Measurements from ENCODE around the gene JUP. TPM values are rescaled to one million over a fixed set of nuclear protein-coding genes. Genes with fewer than 3 reads are reported as not detected.
A peak's percentile ranks its signal among the peaks of the same experiment; 100 is the strongest.

JUP gene
- total and polyA plus RNA-seq, 2 of the 4 experiments (the other 2 are of a cell fraction): 12.9 to 27.3 TPM

GRCh38 chr17:41835800-41836549, 49.5 kb upstream of the JUP start, which contains the start of gene NT5C3B:
TSS of gene NT5C3B (minus strand) at chr17:41836232. CDS start at chr17:41836193, 39 bp downstream.
- CTCF ChIA-PET: no interaction called here
- peak within 1 kb of the TSS; percentile 86 for H2AFZ ChIP-seq (replicated peaks; ENCODE audit: low read length, poor library complexity)
- 1% methylated on average over 29 of the region's 72 CpGs; no CpG with 5 or more reads in 1 of the 2 experiments for WGBS, 2 experiments (ENCODE audit: extremely low coverage in 2 of 2, insufficient read length in 1 of 2)
- peaks cover 10% of the 10 kb centered on the region for H3K4me1 ChIP-seq (ENCODE audit: control insufficient read depth, insufficient read depth, low read length)
- peak within 1 kb of the TSS; percentile 83 to 86 for H4K8ac ChIP-seq (ENCODE audit: low read depth in 2 of 2, low read length in 2 of 2)
- POLR2A ChIA-PET (ENCODE audit: unreplicated experiment): no interaction called here
- peak within 1 kb of the TSS; percentile 83 for H4K5ac ChIP-seq (ENCODE audit: low read depth, low read length)
- H3K23ac ChIP-seq (ENCODE audit: low read depth, low read length): peak within 1 kb of the TSS; percentile 66
- peak; percentile 94 for ATAC-seq (ENCODE audit: low read depth)
- H3K9me3 ChIP-seq (ENCODE audit: control insufficient read depth, insufficient read depth, low read length): no peaks in the 10 kb centered on the region
- no peak within 1 kb of the TSS; the same call in 2 of the 3 replicates for H2BK15ac ChIP-seq (ENCODE audit: low read depth, low read length)
- H3K27ac ChIP-seq (ENCODE audit: insufficient read depth, low read length): peak within 1 kb of the TSS; percentile 64
- dilution Hi-C loops (cut with HindIII; ENCODE audit: low sequenced_read_pairs, unreplicated experiment) (no loop called here), intact Hi-C loops (cut with micrococcal nuclease) (no loop called here), in situ Hi-C loops (cut with MboI; ENCODE audit: low sequenced_read_pairs) (no loop called here)
- no peaks in the 10 kb centered on the region for H3K27me3 ChIP-seq (ENCODE audit: control insufficient read depth, insufficient read depth, low read length)
- no peak within 1 kb of the TSS for H2BK20ac ChIP-seq (ENCODE audit: low read depth, low read length)
- no TSS peak for BruUV-seq (replicated peaks)
- peak within 1 kb of the TSS; percentile 6; the same call in 1 of the 2 replicates for H2BK120ac ChIP-seq (ENCODE audit: low read depth, low read length)
- H4K91ac ChIP-seq (ENCODE audit: insufficient read depth, low read depth, low read length): peak within 1 kb of the TSS; percentile 14; the same call in 1 of the 2 replicates
- peak within 1 kb of the TSS; percentile 29; the same call in 1 of the 2 replicates for H2AK5ac ChIP-seq (ENCODE audit: low read depth, low read length)
- peaks cover 7 to 19% of the 10 kb centered on the region in 2 experiments; a peak in 2 of 4 replicates for H3K79me1 ChIP-seq (ENCODE audit: low read depth in 1 of 2, low read length in 2 of 2)
- H3K36me3 ChIP-seq (ENCODE audit: control insufficient read depth, insufficient read depth, low read length): peaks cover 9% of the 10 kb centered on the region
- H2AK9ac ChIP-seq (replicated peaks; ENCODE audit: low read depth, low read length, poor library complexity): peak within 1 kb of the TSS; percentile 56
- peak within 1 kb of the TSS; percentile 67; the same call in 1 of the 2 replicates for H3K4ac ChIP-seq (ENCODE audit: low read depth, low read length)
- H3K14ac ChIP-seq (replicated peaks; ENCODE audit: low read depth, low read length): peak within 1 kb of the TSS; percentile 18
- no peak within 1 kb of the TSS for H3K56ac ChIP-seq (ENCODE audit: extremely low read depth, insufficient read depth, low read length)
- no peak for TF ChIP-seq CHD1 (IDR thresholded peaks at IDR 0.05; ENCODE audit: low read depth, low read length)
- TF ChIP-seq MXI1 (IDR thresholded peaks at IDR 0.05; ENCODE audit: borderline replicate concordance, low read depth, low read length): peak; percentile 20; the same call in 1 of the 2 replicates
- H3K9me1 ChIP-seq (ENCODE audit: insufficient read depth, low read length): peaks cover 12% of the 10 kb centered on the region
- peak within 1 kb of the TSS; percentile 96 for H3K4me3 ChIP-seq (ENCODE audit: insufficient read depth, low read depth, low read length)
- no peak for DNase-seq
- peaks cover 4% of the 10 kb centered on the region; the same call in 1 of the 2 replicates for H4K20me1 ChIP-seq (ENCODE audit: insufficient read depth, low read length)
- H2BK5ac ChIP-seq (ENCODE audit: low read depth, low read length, poor library complexity, severe bottlenecking): no peak within 1 kb of the TSS
- H3K4me2 ChIP-seq (ENCODE audit: low read depth, low read length): peak within 1 kb of the TSS; percentile 97
- peak within 1 kb of the TSS; percentile 87 for H3K9ac ChIP-seq (ENCODE audit: low read depth, low read length)
- peak within 1 kb of the TSS; percentile 48; the same call in 1 of the 2 replicates for H3K18ac ChIP-seq (ENCODE audit: low read depth, low read length)
